Erythroblast (primary cell): ENCODE measurements around the gene TBC1D2.

Source experiments
- GATA1 ChIP-seq: IDR thresholded peaks from 2 replicates; pipeline ENCODE4 v1.6.1; 2011; ENCODE audit warnings: low read depth, mild to moderate bottlenecking, control low read depth, low read length, moderate library complexity
- POLR2A ChIP-seq: IDR thresholded peaks from 2 replicates; pipeline ENCODE4 v1.6.1; 2011; ENCODE audit warnings: mild to moderate bottlenecking, low read length

DNA sequence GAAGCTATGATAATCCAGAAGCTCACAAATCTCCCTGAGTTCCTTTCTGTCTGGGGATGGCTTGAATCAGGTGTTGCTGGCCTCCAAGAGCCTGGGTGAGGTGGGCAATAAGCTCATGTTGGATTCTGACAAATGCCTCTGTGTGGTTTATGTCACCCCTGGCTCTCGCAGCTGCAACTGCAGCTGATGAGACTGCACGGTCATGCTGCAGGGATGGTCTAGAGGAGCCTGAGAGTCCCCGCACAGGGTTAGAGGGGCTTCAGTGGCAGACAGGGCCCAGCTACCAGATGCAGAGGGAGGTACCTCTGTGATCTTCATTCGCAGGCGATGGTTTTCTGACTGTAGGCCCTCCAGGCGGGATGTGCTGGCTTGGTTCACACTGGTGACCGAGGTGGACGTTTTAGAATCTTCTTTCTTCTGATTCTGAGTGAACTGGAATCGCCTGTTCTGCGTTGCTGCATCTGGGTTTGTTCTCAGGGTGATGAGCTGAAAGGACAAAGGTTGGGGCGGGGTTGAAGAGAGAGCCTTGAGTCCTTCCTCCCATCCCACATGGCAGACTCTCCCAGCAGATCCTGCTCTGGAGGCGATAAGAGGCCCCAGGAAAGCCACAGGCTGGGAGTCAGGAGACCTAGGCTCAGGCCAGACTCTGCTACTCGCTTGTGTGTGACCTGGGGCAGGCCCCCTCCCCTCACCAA lies 47.6 kb upstream of the TBC1D2 start:
- TF ChIP-seq POLR2A, result no peak
- TF ChIP-seq GATA1, result no peak
